NCI-H2171 (cell line): ENCODE results near the gene ZNF618.

Experiments
- DNase-seq: peaks from one replicate; lab custom pipeline; 2025; lab: John Stamatoyannopoulos, UW

The ZNF618 gene

DNA sequence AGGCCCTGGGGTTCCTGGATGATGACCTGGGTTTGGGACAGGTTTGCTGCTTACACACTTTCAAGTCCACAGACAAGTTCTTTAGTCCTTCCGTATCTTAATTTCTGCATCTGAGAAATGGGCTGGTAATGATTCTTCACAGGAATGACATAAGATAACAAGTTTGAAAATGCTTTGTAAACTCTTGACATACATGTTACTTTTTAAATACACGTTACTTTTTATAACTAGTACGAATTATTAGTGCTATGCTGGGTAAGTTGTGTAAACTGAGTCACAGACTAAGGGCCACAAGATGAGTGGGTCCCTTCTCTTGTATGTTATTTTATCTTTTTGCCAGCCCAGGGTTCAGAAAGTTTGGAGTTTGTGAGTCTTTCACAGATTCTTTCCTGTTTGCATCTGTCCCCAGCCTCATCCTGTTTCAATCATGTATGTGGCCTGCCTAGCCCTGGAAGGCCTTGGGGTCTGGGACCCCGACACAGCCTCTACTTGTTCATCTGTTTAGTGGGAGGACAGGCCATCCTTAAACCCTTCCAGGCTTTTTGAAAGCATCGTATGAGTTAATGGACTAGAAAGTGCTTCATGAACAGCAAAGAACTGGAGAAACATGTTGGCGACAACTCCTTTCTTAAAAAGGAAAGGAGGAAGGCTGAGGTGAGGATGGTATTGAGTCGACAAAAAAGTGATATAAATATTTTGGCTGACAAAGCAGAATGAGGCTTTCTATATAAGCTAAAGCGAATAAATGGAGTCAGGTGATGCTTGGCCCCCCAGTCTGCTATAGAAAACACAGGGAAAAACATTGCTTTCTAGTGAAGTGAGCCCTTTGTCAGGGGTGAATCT is 9.3 kb downstream of the ZNF618 start:
- no peak for DNase-seq

DNA sequence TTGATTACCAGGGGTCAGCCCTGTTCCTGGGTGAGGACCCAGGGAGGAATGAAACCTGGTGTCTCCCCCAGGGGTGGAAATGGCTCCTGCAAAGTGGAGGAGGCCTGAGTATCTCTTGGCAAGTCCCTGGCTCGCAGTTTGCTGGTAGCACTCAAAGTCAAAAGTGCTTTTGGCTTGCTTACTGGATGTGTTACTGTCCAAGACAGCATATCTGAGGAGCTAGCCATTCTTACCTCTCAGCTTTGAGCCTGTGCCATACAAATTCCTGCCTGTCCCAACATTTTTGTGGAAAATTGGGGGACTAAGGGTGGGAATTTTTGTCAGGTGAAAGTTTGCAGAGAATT is 9.9 kb downstream of the ZNF618 start:
- no peak for DNase-seq

DNA sequence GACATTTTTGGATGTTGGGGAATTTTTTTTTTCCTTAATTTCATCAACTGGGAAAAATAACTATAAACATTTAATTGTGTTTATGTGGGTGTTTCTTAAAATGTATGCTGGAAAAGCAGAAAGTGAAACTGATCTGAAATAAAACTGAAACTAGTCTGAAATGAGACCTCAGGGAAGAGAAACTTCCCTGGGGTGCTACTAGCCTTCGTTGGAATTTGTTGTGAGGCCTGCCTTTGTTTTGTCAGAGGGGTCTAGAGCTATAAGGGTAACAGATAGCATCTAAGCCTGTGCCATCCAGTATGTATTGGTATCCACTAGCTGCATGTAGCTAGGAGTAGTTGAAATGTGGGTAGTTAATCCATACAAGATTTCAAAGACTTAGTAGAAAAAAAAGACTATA is 10.4 kb downstream of the ZNF618 start:
- DNase-seq, result no peak

DNA sequence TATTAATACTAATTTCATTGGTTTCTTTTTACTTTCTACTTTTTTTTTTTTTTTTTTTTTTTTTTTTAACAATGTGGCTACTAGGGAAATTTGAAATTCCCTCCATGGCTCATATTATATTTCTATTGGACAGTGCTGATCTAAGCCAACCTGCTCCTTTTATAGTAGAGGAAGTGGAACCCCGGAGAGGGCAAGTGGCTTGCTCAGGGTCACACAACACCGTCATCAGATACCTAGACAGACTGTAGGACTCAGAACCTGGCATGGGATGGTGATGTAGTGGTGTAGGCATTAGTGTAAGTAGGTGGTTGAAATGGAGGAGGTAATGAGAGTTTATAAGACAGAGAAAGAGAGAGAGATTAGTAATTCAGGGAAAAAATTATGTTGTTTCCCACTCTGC is 10.8 kb downstream of the ZNF618 start:
- DNase-seq, result no peak

DNA sequence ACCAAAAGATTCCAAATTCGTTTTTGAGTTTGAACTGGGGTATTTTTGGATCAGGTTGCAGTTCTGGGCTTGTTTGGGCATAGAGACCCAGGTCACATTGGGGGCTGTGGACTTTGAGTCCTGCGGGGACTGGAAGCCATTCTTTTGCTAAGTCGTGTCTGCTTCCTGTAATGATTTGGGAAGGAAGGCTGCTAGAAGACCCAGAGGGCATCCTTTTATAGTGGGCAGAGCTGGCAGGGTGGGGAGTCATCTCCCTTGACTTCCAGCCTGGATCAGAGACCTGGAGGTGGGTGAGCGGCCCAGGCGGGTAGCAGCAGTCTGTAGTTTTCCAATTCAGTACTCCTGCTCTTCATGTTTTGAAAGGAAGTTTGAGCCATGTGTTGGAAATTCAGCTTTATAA is 11.3 kb downstream of the ZNF618 start:
- DNase-seq, result no peak

DNA sequence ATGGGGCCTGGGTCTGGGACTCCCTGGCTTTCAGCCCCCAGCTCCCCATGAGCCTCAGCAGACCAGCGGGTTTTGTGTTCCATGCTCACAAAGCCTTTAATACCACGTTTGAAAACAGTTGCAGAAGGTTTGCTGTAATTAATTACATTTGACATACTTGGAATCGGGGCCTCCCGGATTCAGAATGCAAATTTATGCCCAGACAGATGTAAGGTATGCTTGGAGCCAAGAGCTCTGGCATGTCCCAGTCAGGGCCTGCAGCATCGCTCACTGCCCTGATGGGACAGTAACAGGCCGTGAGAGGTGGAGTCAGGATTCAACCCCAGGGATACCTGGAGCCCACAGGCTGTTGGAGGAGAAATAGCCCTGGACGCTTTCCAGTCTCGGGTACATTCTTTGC is 12.2 kb downstream of the ZNF618 start:
- DNase-seq, result no peak

DNA sequence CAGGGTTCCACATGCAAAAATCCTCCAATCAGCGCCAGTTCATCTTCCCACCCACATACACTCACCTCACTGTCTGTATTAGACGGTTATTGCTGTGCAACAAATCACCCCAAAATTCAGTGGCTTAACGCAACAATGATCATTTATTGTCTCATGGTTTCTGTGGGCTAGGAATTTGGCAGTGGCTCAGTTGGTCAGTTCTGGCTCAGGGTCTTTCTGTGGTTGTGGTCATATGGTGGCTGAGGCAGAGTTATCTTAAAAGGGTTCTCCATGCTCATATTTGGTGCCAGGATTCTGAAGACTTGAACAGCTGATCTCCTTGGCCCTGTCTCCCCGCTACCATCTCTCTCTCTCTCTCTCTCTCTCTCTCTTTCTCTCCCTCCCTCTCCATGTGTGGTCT is 12.9 kb downstream of the ZNF618 start:
- DNase-seq, result no peak

DNA sequence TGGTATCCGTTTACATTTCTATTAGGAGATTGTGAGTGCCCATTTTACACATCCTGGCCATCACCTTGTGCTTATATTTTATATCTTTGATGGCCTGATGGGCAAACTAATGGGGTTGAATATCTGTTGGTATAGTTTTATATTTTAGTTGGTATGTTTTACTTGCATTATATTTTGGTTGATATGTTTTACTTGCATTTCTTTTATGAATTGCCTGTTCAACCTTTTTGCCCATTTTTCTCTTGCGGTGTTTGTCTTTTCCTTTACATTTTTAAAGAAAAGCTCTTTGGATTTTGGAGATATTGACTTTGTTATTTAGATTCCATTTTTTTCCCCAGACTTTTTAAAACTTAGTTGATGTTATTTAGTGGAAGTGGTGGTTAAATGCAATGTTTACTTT is 14.6 kb downstream of the ZNF618 start:
- no peak for DNase-seq

DNA sequence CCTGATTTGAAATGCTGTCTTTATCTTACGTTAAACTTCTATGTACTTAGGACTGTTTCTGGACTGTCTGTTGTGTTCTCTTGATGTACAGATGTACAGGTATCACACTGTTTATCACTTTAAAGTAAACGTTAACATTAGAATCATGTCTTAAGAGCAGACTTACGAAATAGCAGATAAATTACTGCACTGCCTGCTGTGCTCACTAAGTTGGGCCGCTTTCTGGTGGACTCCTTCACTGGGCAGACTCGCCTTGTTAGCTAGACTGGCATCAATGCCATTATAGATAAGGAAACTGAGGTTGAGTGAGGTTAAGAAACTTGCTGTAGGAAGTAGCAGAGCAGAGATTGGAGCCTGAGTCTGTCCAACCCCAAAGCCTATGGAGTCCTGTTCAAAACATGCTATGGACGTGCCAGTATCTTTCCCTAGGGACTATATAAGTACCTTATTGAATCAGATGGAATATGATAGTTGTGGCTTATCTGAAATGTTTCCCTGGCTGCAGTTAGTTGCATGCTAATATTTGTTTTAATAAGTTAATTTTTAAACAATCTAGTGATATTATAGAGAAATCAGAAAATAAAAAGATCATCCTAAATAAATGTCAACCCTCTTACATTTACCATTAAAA is 16.9 kb downstream of the ZNF618 start:
- no peak for DNase-seq

DNA sequence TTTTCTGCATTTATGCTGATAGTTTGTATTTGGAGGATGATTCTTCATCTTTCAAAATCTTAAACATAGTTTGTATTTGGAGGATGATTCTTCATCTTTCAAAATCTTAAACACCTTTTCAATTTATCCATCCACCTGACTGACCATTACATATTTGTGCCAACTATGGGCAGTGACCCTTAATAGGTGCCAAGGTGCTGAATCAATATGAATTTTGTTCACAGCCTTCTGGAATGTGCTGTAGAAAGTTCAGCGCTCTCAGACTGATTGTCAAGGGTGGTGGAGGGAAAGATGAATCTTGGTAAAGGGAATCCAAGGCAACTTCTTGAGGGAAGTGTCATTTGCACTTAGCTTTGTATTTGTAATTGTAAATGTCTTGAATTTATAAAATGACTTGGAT is 18.1 kb downstream of the ZNF618 start:
- DNase-seq, result no peak

DNA sequence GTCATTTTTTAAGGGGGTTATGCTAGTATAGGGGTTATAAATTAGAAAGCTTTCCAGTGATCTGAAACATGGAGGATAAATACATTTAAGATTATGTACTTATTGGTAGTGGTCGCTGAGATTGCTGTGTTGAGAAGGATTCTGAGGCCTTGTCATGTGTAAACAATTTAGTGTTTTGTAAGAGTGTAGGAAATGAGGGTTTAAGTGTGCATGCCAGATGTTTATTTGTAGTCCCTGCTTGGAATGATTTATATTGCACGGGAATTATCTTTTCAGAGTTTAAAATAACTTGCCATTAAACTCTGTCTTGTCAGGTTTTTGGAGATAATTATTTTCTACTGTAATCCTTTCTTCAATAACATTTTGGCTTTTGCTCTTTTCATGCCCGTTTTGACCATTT is 19.4 kb downstream of the ZNF618 start:
- DNase-seq, result no peak

DNA sequence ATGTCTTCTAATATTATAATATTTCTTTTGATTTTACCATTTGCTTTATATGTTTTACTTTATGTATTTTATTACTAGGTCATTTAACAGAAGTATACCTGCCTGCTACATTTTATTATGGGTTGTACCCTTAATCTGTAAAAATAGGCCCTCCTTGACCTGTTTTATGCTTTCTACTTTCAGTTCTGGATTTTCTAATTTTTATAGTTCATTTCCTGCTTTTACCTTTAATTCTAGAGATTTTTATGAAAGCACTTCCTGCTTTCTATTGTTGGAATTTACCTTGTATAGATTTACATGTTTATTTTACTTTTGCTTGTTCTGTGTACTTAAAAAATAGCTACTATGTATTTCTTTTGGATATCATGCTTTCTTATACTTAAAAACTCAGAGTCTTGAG is 20.6 kb downstream of the ZNF618 start:
- DNase-seq, result no peak

DNA sequence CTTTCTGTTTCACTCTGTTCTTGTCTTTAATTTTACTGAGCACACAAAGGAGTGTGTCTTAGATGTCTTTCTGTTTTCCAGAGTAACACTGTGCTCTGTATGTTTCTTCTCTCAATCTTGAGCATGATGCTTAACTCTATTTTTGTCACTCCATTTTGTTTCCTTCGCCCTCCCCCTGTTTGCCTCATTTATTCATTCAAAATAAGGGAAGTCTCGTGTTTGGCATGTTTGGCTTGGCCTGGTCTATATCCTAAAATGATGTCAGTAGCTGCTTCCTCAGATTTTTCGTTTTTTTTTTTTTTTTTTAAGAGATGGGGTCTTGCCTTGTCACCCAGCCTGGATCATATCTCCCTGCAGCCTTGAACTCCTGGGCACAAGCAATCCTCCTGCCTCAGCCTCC is 22.0 kb downstream of the ZNF618 start:
- no peak for DNase-seq

DNA sequence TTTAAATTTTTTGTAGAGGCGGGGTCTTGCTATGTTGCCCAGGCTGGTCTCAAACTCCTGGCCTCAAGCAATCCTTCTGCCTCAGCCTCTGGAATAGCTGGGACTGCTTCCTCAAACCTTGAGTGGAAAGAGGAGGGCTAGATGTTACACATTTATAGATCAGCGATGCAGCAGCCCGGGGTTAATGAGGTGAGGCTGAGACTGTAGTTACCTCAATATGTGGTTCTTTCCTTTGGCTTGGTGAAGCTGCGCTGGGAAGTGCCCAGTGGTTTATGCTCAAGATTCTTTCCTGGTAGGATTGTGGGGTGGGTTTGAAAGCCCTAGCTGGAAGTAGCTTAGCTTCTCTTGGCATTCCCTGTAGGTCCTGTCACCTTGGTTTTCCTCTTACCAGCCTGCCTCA is 22.5 kb downstream of the ZNF618 start:
- no peak for DNase-seq

DNA sequence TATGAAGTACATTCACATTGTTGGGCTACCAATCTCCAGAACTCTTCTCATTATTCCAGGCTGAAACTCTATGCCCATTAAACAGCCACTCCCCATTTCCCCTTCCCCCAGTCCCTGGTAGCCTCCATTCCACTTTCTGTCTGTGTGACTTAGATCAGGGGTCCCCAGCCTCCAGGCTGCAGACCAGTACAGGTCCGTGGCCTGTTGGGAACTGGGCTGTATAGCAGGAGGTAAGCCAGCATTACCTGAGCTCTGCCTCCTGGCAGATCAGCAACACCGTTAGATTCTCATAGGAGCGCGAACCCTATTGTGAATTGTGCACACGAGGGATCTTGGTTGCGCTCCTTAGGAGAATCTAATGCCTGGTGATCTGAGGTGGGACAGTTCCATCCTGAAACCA is 23.1 kb downstream of the ZNF618 start:
- no peak for DNase-seq

DNA sequence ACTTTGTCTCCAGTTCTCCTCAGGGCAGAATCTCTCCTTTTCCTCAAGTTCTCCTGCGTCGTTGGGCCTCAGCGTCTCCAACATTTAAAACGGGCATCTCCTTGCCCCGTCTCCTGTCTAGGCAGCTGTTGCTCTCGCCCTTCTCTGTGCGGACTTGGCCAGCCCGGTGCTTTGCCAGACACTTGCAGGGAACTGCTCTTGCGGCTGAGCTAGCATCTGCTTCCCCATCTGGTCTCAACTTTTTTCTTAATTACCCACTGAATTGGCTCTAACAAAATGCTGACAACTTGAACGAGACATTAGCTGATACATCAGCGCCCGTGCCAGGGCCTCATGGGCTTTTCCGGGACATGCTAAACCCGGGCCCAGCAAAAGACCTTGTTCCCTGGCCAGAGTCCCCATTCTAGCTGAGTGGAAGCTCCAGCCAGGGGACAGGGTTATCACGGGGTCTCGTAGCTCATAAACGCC is 25.1 kb downstream of the ZNF618 start:
- peak; percentile 81 for DNase-seq

DNA sequence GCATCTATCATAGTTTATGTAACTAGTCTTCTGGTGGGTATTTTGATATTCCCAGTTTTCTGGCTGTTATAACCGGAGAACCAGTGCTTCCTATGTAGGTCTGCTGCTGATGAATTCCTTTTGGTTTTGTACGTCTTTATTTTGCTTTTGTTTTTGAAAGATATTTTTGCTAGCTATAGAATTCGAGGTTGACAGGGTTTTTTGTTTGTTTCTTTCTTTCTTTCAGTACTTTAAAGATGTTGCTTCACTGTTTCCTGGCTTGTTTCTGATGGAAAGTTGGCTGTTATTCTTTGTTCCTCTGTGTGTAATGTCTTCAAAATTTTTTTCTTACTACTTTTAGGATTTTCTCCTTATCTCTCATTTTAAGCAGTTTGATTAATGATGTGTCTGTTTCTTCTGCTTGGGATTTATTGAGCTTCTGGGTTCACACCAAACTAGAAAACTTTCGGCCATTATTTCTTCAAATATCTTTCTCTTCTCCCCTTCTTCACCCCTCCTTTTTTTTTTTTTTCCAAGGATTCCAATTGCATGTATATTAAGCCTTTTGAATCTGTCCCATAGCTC is 27.5 kb downstream of the ZNF618 start:
- no peak for DNase-seq

DNA sequence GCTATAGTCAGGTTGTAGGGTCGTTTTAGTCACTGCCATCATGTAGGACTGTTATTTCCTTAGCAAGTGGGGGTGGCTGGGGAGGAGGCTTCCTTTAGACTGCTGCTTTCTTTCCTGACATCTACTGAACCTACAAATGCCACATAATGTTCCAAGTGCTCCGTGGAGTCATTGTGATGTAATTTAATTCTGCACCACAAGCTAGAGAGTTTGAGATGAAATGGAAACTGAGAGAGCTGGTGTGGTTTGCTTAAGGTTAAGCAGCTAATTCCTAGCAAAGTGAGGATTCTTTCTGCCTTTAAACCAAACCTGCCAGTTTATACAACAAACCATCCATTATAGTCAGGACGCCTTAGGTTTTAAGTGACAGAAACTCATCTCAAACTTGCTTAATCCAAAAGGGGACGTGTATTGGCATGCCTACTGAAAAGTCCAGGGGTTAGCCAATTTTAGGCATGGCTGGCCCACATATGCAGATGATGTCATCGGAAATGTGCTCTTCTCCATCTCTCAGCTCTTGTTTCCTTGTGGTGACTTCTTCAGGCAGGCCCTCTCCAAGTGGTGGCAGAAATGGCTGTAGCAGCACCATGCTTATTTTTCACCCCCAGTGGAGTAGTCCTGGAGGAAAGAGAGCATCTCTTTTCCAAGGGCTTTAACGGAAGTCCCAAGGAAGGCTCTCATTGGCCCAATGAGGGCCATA is 30.5 kb downstream of the ZNF618 start:
- DNase-seq, result no peak

DNA sequence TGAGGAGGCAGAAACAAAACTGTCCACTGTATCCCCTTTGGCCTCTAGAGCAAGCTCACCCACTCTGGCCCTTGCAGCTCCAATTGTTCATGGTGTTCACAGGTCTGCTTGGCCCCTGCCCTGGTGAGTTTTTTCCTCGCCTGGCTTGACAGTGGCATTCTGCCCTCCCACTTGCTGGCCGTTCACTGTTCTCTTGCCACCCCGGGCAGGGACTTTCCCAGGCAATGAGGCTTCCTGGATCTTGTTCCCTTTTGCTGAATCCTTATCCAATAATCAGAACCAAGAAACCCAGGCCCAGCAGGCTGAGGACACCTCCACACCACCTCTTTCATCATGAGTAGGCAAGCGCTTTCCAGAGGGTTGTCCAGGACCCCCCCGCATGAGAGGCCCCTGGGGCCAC is 31.2 kb downstream of the ZNF618 start:
- DNase-seq, result no peak

DNA sequence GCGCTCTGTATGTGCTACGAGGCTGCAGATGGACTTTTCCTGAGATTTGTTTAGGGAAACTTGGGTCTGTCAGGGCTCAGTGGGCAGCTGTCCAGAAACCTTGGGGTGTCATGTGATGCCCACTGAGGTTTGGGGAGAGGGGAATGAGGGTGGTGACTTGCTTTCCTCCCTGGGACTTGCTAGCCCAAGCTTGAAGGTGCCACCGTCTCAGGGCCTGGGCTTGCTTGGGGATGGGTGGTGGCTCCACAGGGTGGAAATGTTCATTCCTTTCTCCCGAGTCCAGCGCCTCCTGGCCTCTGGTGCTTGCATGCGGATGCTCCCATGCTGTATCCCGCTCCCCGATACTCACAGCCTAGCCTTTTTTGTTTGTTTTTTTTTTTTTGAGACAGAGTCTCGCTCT is 33.3 kb downstream of the ZNF618 start:
- DNase-seq, result no peak

DNA sequence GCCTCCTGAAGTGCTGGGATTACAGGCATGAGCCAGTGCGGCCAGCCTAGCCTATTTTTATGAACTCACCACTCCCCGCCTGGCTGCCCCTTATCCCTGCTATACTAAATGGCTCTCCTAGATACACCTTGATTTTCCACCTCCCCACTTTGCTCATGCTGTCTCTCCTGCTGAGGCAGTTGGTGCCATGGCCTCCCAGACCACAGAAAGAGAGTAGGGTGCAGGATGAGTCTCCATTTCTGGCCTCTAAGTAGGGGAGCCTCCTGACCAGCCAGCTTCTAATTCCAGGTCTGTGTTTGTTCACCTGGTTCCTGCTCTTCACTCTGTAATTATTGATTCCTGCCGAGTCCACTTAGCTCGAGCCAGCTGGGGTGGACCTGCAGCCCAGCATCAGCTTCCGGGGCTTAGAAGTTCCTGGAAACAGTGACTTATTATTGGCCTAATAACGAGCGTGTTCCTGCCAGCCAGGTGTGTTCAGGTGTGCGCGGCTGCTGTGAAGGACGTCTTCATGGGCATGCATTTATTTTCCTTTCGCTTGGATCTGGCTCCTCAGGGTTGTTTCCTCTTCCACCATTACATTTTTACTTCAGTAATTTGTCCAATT is 34.0 kb downstream of the ZNF618 start:
- DNase-seq, result no peak

DNA sequence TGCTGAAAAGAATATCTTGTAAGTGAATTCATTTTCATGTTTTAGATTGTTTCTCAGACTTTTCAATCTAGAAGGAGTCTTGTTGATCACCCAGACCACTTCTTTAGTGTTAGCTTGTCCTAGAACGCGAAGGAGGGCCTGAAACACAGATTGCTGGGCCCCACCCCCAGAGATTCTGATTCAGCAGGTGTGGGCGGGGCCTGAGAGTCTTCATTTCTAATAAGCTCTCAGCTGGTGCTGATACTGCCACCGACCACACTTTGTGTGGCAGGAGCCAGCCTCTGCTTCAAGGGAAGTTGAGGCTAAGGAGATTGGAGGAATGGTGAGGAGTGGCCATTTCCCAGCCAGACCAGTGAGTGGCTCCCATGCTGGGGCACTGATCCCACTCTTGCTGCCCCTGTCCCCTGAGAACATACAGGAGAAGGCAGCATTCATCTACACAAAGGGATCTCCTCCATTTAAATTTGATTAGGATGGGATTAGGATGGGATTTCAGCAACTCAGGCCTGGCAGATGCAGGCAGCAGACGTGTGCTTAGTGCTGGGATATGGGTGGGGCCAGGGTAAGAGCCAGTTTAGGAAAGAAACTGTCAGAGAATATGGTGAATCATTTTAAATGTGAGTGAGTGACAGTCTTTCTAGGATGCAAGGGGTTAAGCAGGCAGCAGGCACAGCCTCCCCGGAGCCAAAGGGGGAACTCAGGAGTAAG is 35.9 kb downstream of the ZNF618 start:
- no peak for DNase-seq
